Gastrocnemius medialis (tissue), 4 donors: ENCODE results near the gene TSR3.

Source experiments
- POLR2A ChIP-seq, 2 donors: fragments of 450-650 bp; IDR thresholded peaks; one replicate each; pipeline ENCODE4 v1.6.1; 2017; ENCODE audit warnings: antibody characterized with exemption in 2 of 2, mild to moderate bottlenecking in 2 of 2, moderate library complexity in 2 of 2
- TF ChIP-seq, protein P1 (sequence below), 5 experiments: fragments of 450-650 bp in 3 of 5; fragments of 200-600 bp in 2 of 5; sonication (generic) in 2 of 5; IDR thresholded peaks in 4 of 5; conservative IDR thresholded peaks in 1 of 5; 1 replicate in 4 of 5; 2 replicates in 1 of 5; pipeline ENCODE4 v1.5.1; 2016 to 2019; ENCODE audit warnings: antibody characterized with exemption in 5 of 5, mild to moderate bottlenecking in 3 of 5, moderate library complexity in 3 of 5

DNA sequence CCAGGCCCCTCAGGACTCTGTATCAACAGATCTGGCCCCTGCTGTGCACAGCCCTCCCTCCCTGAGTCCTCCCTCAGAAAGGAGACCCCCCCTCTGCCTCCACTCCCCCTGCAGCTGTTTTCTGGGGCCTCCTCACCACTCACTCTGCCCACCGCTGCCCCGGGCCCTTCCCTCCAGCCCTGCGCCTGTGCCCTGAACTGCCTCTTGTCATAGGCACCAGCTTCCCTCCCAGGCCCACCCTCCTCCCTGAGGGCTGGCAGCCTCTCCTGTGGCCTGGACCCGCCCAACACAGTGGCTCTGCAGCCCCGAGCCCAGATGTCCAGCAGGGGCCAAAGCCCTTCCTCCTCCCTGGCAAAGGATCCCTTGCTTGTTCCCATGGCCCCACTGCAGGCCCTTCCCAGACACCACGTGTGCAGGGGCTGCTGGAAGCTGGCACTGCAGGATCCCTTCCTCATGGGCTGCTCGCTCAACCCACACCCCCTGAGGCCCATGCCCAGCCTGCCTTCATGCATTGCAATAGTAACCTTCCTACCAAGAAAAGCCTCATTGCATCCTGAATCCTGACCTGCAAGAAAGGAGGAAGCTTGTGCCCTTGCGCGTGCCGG lies 25.8 kb upstream of the TSR3 start:
- TF ChIP-seq, protein P1, sequence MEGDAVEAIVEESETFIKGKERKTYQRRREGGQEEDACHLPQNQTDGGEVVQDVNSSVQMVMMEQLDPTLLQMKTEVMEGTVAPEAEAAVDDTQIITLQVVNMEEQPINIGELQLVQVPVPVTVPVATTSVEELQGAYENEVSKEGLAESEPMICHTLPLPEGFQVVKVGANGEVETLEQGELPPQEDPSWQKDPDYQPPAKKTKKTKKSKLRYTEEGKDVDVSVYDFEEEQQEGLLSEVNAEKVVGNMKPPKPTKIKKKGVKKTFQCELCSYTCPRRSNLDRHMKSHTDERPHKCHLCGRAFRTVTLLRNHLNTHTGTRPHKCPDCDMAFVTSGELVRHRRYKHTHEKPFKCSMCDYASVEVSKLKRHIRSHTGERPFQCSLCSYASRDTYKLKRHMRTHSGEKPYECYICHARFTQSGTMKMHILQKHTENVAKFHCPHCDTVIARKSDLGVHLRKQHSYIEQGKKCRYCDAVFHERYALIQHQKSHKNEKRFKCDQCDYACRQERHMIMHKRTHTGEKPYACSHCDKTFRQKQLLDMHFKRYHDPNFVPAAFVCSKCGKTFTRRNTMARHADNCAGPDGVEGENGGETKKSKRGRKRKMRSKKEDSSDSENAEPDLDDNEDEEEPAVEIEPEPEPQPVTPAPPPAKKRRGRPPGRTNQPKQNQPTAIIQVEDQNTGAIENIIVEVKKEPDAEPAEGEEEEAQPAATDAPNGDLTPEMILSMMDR (IDR thresholded peaks at IDR 0.05 in 4 of 5, conservative IDR thresholded peaks at IDR 0.05 in 1 of 5): no peak
- no peak for TF ChIP-seq POLR2A (IDR thresholded peaks at IDR 0.05)
